ENCODE measurements around the gene SLC1A2. TPM values are rescaled to one million over a fixed set of nuclear protein-coding genes. Genes with fewer than 3 reads are reported as not detected.

The SLC1A2 gene
- total RNA-seq, 1 experiment from 2014 or later: 0.11 TPM

GRCh38 chr11:35330931-35331330, 88.4 kb downstream of the SLC1A2 start:
- Histone ChIP-seq H3K9me3 (ENCODE audit: low read depth, low read length, poor library complexity, severe bottlenecking) (no peaks in the 10 kb centered on the region), H3K4me3 (ENCODE audit: low read depth, low read length, poor library complexity, severe bottlenecking) (no peak overlapping the region), H3K27me3 (replicated peaks; ENCODE audit: insufficient read depth, low read depth, low read length, poor library complexity) (no peaks in the 10 kb centered on the region), H3K36me3 (ENCODE audit: insufficient read depth, low read length, poor library complexity, severe bottlenecking) (no peaks in the 10 kb centered on the region), H3K27ac (ENCODE audit: low read depth, low read length, poor library complexity, severe bottlenecking) (no peak overlapping the region), H3K4me1 (ENCODE audit: insufficient read depth, low read length, poor library complexity, severe bottlenecking) (no peaks in the 10 kb centered on the region)
- intact Hi-C loops (cut with micrococcal nuclease; ENCODE audit: unreplicated experiment): no loop called here
- ChIA-PET CTCF (no interaction called here), POLR2A (ENCODE audit: low non-redundant PET) (interaction anchor here (0.6 kb wide), 1 partner anchor 1179 kb away, joined by 3 read pairs; no protein-coding TSS in a partner anchor)
- no peak for TF ChIP-seq CTCF (conservative IDR thresholded peaks at IDR 0.05; ENCODE audit: low read depth, low read length)
- TF ChIP-seq EZH2 (IDR thresholded peaks at IDR 0.05; ENCODE audit: borderline replicate concordance, low read depth, low read length, poor library complexity, severe bottlenecking): no peak
- DNase-seq (ENCODE audit: low spot score): no peak
- no TSS peak for BruUV-seq (replicated peaks)

GRCh38 chr11:35330156-35330889, 89.0 kb downstream of the SLC1A2 start:
- H3K4me1 ChIP-seq (ENCODE audit: insufficient read depth, low read length, poor library complexity, severe bottlenecking): no peaks in the 10 kb centered on the region
- intact Hi-C loops (cut with micrococcal nuclease; ENCODE audit: unreplicated experiment): no loop called here
- no peaks in the 10 kb centered on the region for H3K9me3 ChIP-seq (ENCODE audit: low read depth, low read length, poor library complexity, severe bottlenecking)
- H3K36me3 ChIP-seq (ENCODE audit: insufficient read depth, low read length, poor library complexity, severe bottlenecking): no peaks in the 10 kb centered on the region
- CTCF ChIA-PET: no interaction called here
- no peaks in the 10 kb centered on the region for H3K27me3 ChIP-seq (replicated peaks; ENCODE audit: insufficient read depth, low read depth, low read length, poor library complexity)
- no peak overlapping the region for H3K27ac ChIP-seq (ENCODE audit: low read depth, low read length, poor library complexity, severe bottlenecking)
- BruUV-seq (replicated peaks): no TSS peak
- POLR2A ChIA-PET (ENCODE audit: low non-redundant PET): interaction anchor here (0.6 kb wide), 1 partner anchor 1179 kb away, joined by 3 read pairs; no protein-coding TSS in a partner anchor
- no peak for TF ChIP-seq CTCF (conservative IDR thresholded peaks at IDR 0.05; ENCODE audit: low read depth, low read length)
- no peak for TF ChIP-seq EZH2 (IDR thresholded peaks at IDR 0.05; ENCODE audit: borderline replicate concordance, low read depth, low read length, poor library complexity, severe bottlenecking)
- no peak for DNase-seq (ENCODE audit: low spot score)
- H3K4me3 ChIP-seq (ENCODE audit: low read depth, low read length, poor library complexity, severe bottlenecking): no peak overlapping the region

- no peaks in the 10 kb centered on the region for H3K36me3 ChIP-seq (ENCODE audit: insufficient read depth, low read length, poor library complexity, severe bottlenecking)
- BruUV-seq (replicated peaks): no TSS peak
- no peaks in the 10 kb centered on the region for H3K9me3 ChIP-seq (ENCODE audit: low read depth, low read length, poor library complexity, severe bottlenecking)
- no peak overlapping the region for H3K4me3 ChIP-seq (ENCODE audit: low read depth, low read length, poor library complexity, severe bottlenecking)
- no peak overlapping the region for H3K27ac ChIP-seq (ENCODE audit: low read depth, low read length, poor library complexity, severe bottlenecking)
- CTCF ChIA-PET: no interaction called here
- H3K4me1 ChIP-seq (ENCODE audit: insufficient read depth, low read length, poor library complexity, severe bottlenecking): no peaks in the 10 kb centered on the region
- POLR2A ChIA-PET (ENCODE audit: low non-redundant PET): no interaction called here
- no peak for DNase-seq (ENCODE audit: low spot score)
- no peak for TF ChIP-seq EZH2 (IDR thresholded peaks at IDR 0.05; ENCODE audit: borderline replicate concordance, low read depth, low read length, poor library complexity, severe bottlenecking)
- no peak for TF ChIP-seq CTCF (conservative IDR thresholded peaks at IDR 0.05; ENCODE audit: low read depth, low read length)
- no peaks in the 10 kb centered on the region for H3K27me3 ChIP-seq (replicated peaks; ENCODE audit: insufficient read depth, low read depth, low read length, poor library complexity)
- intact Hi-C loops (cut with micrococcal nuclease; ENCODE audit: unreplicated experiment): no loop called here
Measured at GRCh38 chr11:35327829-35328228, 91.5 kb downstream of the SLC1A2 start.
